GM06990 (cell line): ENCODE results near the gene RACGAP1.

Experiments
- DNase-seq: peaks from one replicate; pipeline ENCODE4 v3.0.0-alpha.2; 2011; ENCODE audit not compliant: insufficient read length; ENCODE audit errors: extremely low read depth
- H3K27me3 ChIP-seq: replicated peaks from 2 replicates; pipeline ENCODE4 v1.6.0; 2011; ENCODE audit warnings: low read length; ENCODE audit not compliant: control insufficient read depth, insufficient read depth
- H3K36me3 ChIP-seq: 2 replicates; pipeline ENCODE4 v1.5.1; 2011; ENCODE audit warnings: low read length; ENCODE audit not compliant: control insufficient read depth, insufficient read depth
- H3K4me3 ChIP-seq: replicated peaks from 2 replicates; pipeline ENCODE4 v1.5.1; 2011; ENCODE audit warnings: low read depth, mild to moderate bottlenecking, control low read depth, low read length
- TF ChIP-seq, protein P1 (sequence below): IDR thresholded peaks from 2 replicates; pipeline ENCODE4 v1.5.1; 2011; ENCODE audit warnings: low read length, control low read depth, mild to moderate bottlenecking, inconsistent platforms; ENCODE audit not compliant: insufficient read depth, poor library complexity, severe bottlenecking

RACGAP1 gene

GRCh38 chr12:50061946-50062686, 36.8 kb upstream of the RACGAP1 start:
- Histone ChIP-seq H3K27me3 (peaks cover 4% of the 10 kb centered on the region), H3K36me3 (no peaks in the 10 kb centered on the region), H3K4me3 (no peak overlapping the region)
- DNase-seq = no peak
- TF ChIP-seq, protein P1, sequence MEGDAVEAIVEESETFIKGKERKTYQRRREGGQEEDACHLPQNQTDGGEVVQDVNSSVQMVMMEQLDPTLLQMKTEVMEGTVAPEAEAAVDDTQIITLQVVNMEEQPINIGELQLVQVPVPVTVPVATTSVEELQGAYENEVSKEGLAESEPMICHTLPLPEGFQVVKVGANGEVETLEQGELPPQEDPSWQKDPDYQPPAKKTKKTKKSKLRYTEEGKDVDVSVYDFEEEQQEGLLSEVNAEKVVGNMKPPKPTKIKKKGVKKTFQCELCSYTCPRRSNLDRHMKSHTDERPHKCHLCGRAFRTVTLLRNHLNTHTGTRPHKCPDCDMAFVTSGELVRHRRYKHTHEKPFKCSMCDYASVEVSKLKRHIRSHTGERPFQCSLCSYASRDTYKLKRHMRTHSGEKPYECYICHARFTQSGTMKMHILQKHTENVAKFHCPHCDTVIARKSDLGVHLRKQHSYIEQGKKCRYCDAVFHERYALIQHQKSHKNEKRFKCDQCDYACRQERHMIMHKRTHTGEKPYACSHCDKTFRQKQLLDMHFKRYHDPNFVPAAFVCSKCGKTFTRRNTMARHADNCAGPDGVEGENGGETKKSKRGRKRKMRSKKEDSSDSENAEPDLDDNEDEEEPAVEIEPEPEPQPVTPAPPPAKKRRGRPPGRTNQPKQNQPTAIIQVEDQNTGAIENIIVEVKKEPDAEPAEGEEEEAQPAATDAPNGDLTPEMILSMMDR = no peak

- Histone ChIP-seq H3K4me3 (no peak overlapping the region), H3K27me3 (peaks cover 8% of the 10 kb centered on the region), H3K36me3 (no peaks in the 10 kb centered on the region)
- TF ChIP-seq, protein P1 = no peak
- no peak for DNase-seq
Observed at GRCh38 chr12:50061171-50061570, 35.9 kb upstream of the RACGAP1 start.

DNA sequence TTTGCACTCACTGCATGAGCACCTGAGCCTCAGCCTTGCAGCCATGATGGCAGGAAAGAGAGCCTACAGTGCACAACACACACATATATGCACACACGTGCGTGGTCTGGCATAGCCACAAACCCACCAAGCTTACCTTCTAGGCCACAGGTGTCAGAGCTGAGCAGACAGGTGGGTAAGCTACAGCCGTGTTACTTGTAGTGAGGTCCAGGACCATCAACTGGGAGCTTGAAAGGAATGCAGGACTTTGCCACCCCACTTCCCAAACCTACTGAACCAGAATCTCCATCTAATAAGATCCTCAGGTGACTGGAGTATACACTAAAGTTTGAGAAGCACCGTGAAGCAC, 34.8 kb upstream of the RACGAP1 start:
- TF ChIP-seq, protein P1 = no peak
- DNase-seq = no peak
- peaks cover 8% of the 10 kb centered on the region for H3K27me3 ChIP-seq
- no peaks in the 10 kb centered on the region for H3K36me3 ChIP-seq
- H3K4me3 ChIP-seq = no peak overlapping the region

- Histone ChIP-seq H3K27me3 (peaks cover 8% of the 10 kb centered on the region), H3K4me3 (no peak overlapping the region), H3K36me3 (no peaks in the 10 kb centered on the region)
- no peak for DNase-seq
- TF ChIP-seq, protein P1 = no peak
Observed at GRCh38 chr12:50059440-50060119, 34.3 kb upstream of the RACGAP1 start.

GRCh38 chr12:50058743-50059312, 33.5 kb upstream of the RACGAP1 start:
- H3K36me3 ChIP-seq = no peaks in the 10 kb centered on the region
- TF ChIP-seq, protein P1 = no peak
- no peak for DNase-seq
- no peak overlapping the region for H3K4me3 ChIP-seq
- H3K27me3 ChIP-seq = peaks cover 6% of the 10 kb centered on the region
